Mesenchymal stem cell (in vitro differentiated cells and primary cell): Measurements from ENCODE around the gene PLA2G4B.

Experiments used
- DNase-seq: peaks from one replicate; pipeline ENCODE4 v3.0.0-alpha.2; 2013
- H2AFZ ChIP-seq: one replicate; pipeline ENCODE4 v1.6.1; 2013; ENCODE audit warnings: low read depth, mild to moderate bottlenecking, control low read depth, inconsistent platforms, low read length, moderate library complexity
- H2AK5ac ChIP-seq: 2 replicates; pipeline ENCODE4 v1.6.1; 2013; ENCODE audit warnings: low read length, moderate library complexity, mild to moderate bottlenecking, inconsistent platforms; ENCODE audit not compliant: severe bottlenecking
- H2BK120ac ChIP-seq: one replicate; pipeline ENCODE4 v1.6.1; 2013; ENCODE audit warnings: low read depth, mild to moderate bottlenecking, inconsistent platforms, low read length, moderate library complexity
- H2BK12ac ChIP-seq, 2 experiments: one replicate each; pipeline ENCODE4 v1.6.1; 2013; ENCODE audit warnings: inconsistent platforms in 2 of 2, low read length in 2 of 2, mild to moderate bottlenecking in 2 of 2, moderate library complexity in 2 of 2, control low read depth in 1 of 2
- H2BK15ac ChIP-seq: one replicate; pipeline ENCODE4 v1.6.1; 2013; ENCODE audit warnings: mild to moderate bottlenecking, low read depth, inconsistent platforms; ENCODE audit not compliant: poor library complexity, severe bottlenecking
- H2BK5ac ChIP-seq: 2 replicates; pipeline ENCODE4 v1.6.1; 2013; ENCODE audit warnings: low read depth, mild to moderate bottlenecking, low read length, control low read depth, inconsistent platforms; ENCODE audit not compliant: poor library complexity, severe bottlenecking
- H3K14ac ChIP-seq, 2 experiments: one replicate each; pipeline ENCODE4 v1.6.1; 2013; ENCODE audit warnings: inconsistent platforms in 2 of 2, low read length in 2 of 2, control low read depth in 1 of 2, mild to moderate bottlenecking in 1 of 2, moderate library complexity in 1 of 2
- H3K18ac ChIP-seq, 2 experiments: one replicate each; pipeline ENCODE4 v1.6.1; 2013; ENCODE audit warnings: inconsistent platforms in 2 of 2, low read length in 2 of 2, control low read depth in 1 of 2, low read depth in 1 of 2, mild to moderate bottlenecking in 1 of 2
- H3K23ac ChIP-seq, 2 experiments: one replicate each; pipeline ENCODE4 v1.6.1; 2013; ENCODE audit warnings: inconsistent platforms in 2 of 2, low read length in 2 of 2, mild to moderate bottlenecking in 2 of 2, moderate library complexity in 2 of 2, control low read depth in 1 of 2
- H3K27ac ChIP-seq: 2 replicates; pipeline ENCODE4 v1.5.1; 2013; ENCODE audit warnings: mild to moderate bottlenecking, moderate library complexity, low read length, control low read depth, inconsistent platforms; ENCODE audit not compliant: poor library complexity, severe bottlenecking
- H3K27me3 ChIP-seq, 2 experiments: 2 replicates each; pipeline versions ENCODE4 v1.6.1 to v1.7.0; 2013; ENCODE audit warnings: low read length in 2 of 2, mild to moderate bottlenecking in 2 of 2, moderate library complexity in 2 of 2, control low read depth in 1 of 2, inconsistent platforms in 1 of 2; ENCODE audit not compliant: control insufficient read depth in 1 of 2, insufficient read depth in 1 of 2
- H3K36me3 ChIP-seq, 2 experiments: 2 replicates each; pipeline versions ENCODE4 v1.6.1 to v1.7.0; 2013; ENCODE audit warnings: low read length in 2 of 2, control low read depth in 1 of 2, inconsistent platforms in 1 of 2, low read depth in 1 of 2, mild to moderate bottlenecking in 1 of 2; ENCODE audit not compliant: insufficient read depth in 2 of 2, control insufficient read depth in 1 of 2
- H3K4ac ChIP-seq, 2 experiments: one replicate each; pipeline ENCODE4 v1.6.1; 2013; ENCODE audit warnings: inconsistent platforms in 2 of 2, low read length in 2 of 2, mild to moderate bottlenecking in 2 of 2, moderate library complexity in 2 of 2, control low read depth in 1 of 2, low read depth in 1 of 2
- H3K4me1 ChIP-seq: 2 replicates; pipeline ENCODE4 v1.6.1; 2013; ENCODE audit warnings: low read depth, low read length, control low read depth; ENCODE audit not compliant: control insufficient read depth, insufficient read depth
- H3K4me2 ChIP-seq: 2 replicates; pipeline ENCODE4 v1.6.1; 2013; ENCODE audit warnings: low read length, mild to moderate bottlenecking, inconsistent platforms; ENCODE audit not compliant: poor library complexity, severe bottlenecking
- H3K4me3 ChIP-seq, 2 experiments: 2 replicates each; pipeline versions ENCODE4 v1.5.1 to v1.7.0; 2013; ENCODE audit warnings: low read length in 2 of 2, mild to moderate bottlenecking in 2 of 2, control low read depth in 1 of 2, low read depth in 1 of 2; ENCODE audit not compliant: insufficient read depth in 1 of 2
- H3K79me1 ChIP-seq: replicated peaks from 2 replicates; pipeline ENCODE4 v1.6.1; 2013; ENCODE audit warnings: mild to moderate bottlenecking, control low read depth, low read length, inconsistent platforms; ENCODE audit not compliant: poor library complexity, severe bottlenecking
- H3K9ac ChIP-seq: 2 replicates; pipeline ENCODE4 v1.7.0; 2013; ENCODE audit warnings: mild to moderate bottlenecking, low read length, moderate library complexity
- H3K9me3 ChIP-seq: 2 replicates; pipeline ENCODE4 v1.7.0; 2013; ENCODE audit warnings: mild to moderate bottlenecking, low read length; ENCODE audit not compliant: control insufficient read depth
- H4K8ac ChIP-seq: one replicate; pipeline ENCODE4 v1.6.1; 2013; ENCODE audit warnings: inconsistent platforms, mild to moderate bottlenecking, low read length, moderate library complexity
- H4K91ac ChIP-seq: one replicate; pipeline ENCODE4 v1.6.1; 2013; ENCODE audit warnings: mild to moderate bottlenecking, low read length, inconsistent platforms
- WGBS: methylation state at CpG from one replicate; pipeline ENCODE4 v1.1.7; 2013; ENCODE audit warnings: mixed read lengths; 5-methylcytosine and 5-hydroxymethylcytosine counted together

The PLA2G4B gene

GRCh38 chr15:41842229-41842628 lies 3.6 kb downstream of the PLA2G4B start:
- Histone ChIP-seq H3K27me3 (no peaks in the 10 kb centered on the region), H2BK15ac (no peak overlapping the region), H3K9ac (no peak overlapping the region), H3K23ac (no peak overlapping the region), H4K8ac (no peak overlapping the region), H3K9me3 (no peaks in the 10 kb centered on the region), H2AK5ac (no peak overlapping the region), H3K27ac (no peak overlapping the region), H3K4me2 (no peak overlapping the region), H3K36me3 (peaks cover 9 to 67% of the 10 kb centered on the region in 2 experiments), H2AFZ (no peak overlapping the region), H3K18ac (no peak overlapping the region), H4K91ac (no peak overlapping the region), H3K79me1 (no peaks in the 10 kb centered on the region), H3K4ac (no peak overlapping the region), H3K14ac (no peak overlapping the region), H2BK12ac (no peak overlapping the region), H2BK120ac (no peak overlapping the region), H3K4me1 (peaks cover 1% of the 10 kb centered on the region), H3K4me3 (no peak overlapping the region), H2BK5ac (no peak overlapping the region)
- 76% methylated on average over 10 of the region's 12 CpGs for WGBS
- DNase-seq, result no peak

- Histone ChIP-seq H2AK5ac (no peak overlapping the region), H3K9ac (no peak overlapping the region), H3K4me1 (peaks cover 1% of the 10 kb centered on the region), H3K9me3 (no peaks in the 10 kb centered on the region), H2BK5ac (no peak overlapping the region), H4K91ac (no peak overlapping the region), H3K27ac (no peak overlapping the region), H4K8ac (no peak overlapping the region), H2BK15ac (no peak overlapping the region), H2AFZ (no peak overlapping the region), H3K23ac (no peak overlapping the region), H3K14ac (no peak overlapping the region), H3K18ac (no peak overlapping the region), H3K79me1 (no peaks in the 10 kb centered on the region), H2BK120ac (no peak overlapping the region), H3K4ac (no peak overlapping the region), H3K4me2 (no peak overlapping the region), H3K36me3 (peaks cover 14 to 71% of the 10 kb centered on the region in 2 experiments), H3K27me3 (no peaks in the 10 kb centered on the region), H2BK12ac (no peak overlapping the region), H3K4me3 (no peak overlapping the region)
- no peak for DNase-seq
- 87% methylated on average over 10 of the region's 10 CpGs for WGBS
Measured at GRCh38 chr15:41843571-41843970, 4.9 kb downstream of the PLA2G4B start.

GRCh38 chr15:41844814-41845213 lies 6.2 kb downstream of the PLA2G4B start:
- Histone ChIP-seq H3K27me3 (peaks cover 0 to 4% of the 10 kb centered on the region in 2 experiments), H3K4me3 (no peak overlapping the region), H3K36me3 (peaks cover 17 to 83% of the 10 kb centered on the region in 2 experiments), H3K14ac (no peak overlapping the region), H3K18ac (no peak overlapping the region), H3K23ac (no peak overlapping the region), H4K8ac (no peak overlapping the region), H2BK15ac (no peak overlapping the region), H3K79me1 (no peaks in the 10 kb centered on the region), H2BK120ac (no peak overlapping the region), H3K9me3 (no peaks in the 10 kb centered on the region), H3K9ac (no peak overlapping the region), H3K4me2 (no peak overlapping the region), H2AK5ac (no peak overlapping the region), H3K4me1 (peaks cover 1% of the 10 kb centered on the region), H3K27ac (no peak overlapping the region), H2BK12ac (no peak overlapping the region), H2BK5ac (no peak overlapping the region), H2AFZ (no peak overlapping the region), H3K4ac (no peak overlapping the region), H4K91ac (no peak overlapping the region)
- WGBS, result 99% methylated on average over 9 of the region's 12 CpGs
- DNase-seq, result no peak

GRCh38 chr15:41847206-41847605 lies 8.6 kb downstream of the PLA2G4B start:
- no peak overlapping the region for H2BK12ac ChIP-seq
- H3K4ac ChIP-seq, result no peak overlapping the region
- H2AFZ ChIP-seq, result no peak overlapping the region
- H3K9me3 ChIP-seq, result no peaks in the 10 kb centered on the region
- no peak for DNase-seq
- H4K91ac ChIP-seq, result no peak overlapping the region
- H3K23ac ChIP-seq, result no peak overlapping the region
- no peak overlapping the region for H2BK120ac ChIP-seq
- H2AK5ac ChIP-seq, result no peak overlapping the region
- no peaks in the 10 kb centered on the region for H3K4me1 ChIP-seq
- H3K79me1 ChIP-seq, result no peaks in the 10 kb centered on the region
- no peak overlapping the region for H3K4me2 ChIP-seq
- no peak overlapping the region for H3K27ac ChIP-seq
- H3K4me3 ChIP-seq, result no peak overlapping the region
- H2BK15ac ChIP-seq, result no peak overlapping the region
- peaks cover 0 to 27% of the 10 kb centered on the region in 2 experiments for H3K27me3 ChIP-seq
- WGBS, result 90% methylated on average over 14 of the region's 14 CpGs
- H4K8ac ChIP-seq, result no peak overlapping the region
- H3K36me3 ChIP-seq, result peaks cover 17 to 66% of the 10 kb centered on the region in 2 experiments
- H3K9ac ChIP-seq, result no peak overlapping the region
- H2BK5ac ChIP-seq, result no peak overlapping the region
- H3K18ac ChIP-seq, result no peak overlapping the region
- H3K14ac ChIP-seq, result no peak overlapping the region
